GM20000 (cell line): Measurements from ENCODE around the gene SPECC1L.

Experiments
- DNase-seq: peaks from one replicate; pipeline ENCODE4 v3.0.0; 2012; ENCODE audit warnings: low spot score
- TF ChIP-seq, protein P1 (sequence below): IDR thresholded peaks from 2 replicates; pipeline ENCODE4 v1.5.1; 2012; ENCODE audit warnings: mild to moderate bottlenecking, control low read depth; ENCODE audit errors: extremely low read depth, missing control alignments

SPECC1L gene

DNA sequence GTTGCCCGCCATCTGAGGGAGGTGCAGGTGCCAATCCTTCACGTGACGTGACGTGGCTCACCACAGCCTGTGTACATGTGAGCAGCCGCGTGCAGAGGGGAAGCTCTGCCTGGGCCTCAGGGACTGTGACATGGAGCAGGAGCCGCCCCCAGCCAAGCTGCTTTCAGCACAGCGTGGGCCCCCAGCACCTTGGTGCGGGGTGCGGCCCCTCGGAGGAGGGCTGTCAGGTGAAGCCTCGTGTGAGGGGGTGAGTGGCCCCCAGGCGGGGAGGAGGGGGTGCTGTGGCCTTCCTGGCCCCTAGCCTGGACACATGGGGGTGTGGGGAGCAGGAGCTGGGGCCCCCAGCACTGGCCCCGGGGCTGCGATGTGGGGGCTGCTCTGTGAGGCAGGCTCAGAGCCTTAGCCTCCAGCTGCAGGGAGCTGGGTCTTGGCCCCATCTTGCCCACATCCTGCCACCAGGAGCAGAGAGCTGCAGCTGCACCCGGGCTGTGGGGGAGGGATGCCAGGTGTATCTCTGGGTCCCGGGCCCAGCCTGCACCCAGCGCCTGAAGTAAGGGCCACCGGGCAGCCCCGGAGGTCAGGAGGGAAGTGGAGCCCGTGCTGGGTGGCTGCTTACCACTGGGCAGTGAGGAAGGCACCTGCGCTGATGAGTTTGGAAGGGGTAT, 157.0 kb downstream of the SPECC1L start, which contains the start of gene ADORA2A:
ADORA2A (plus strand) TSS at position 100 of the 665 bp plus-strand sequence. CDS start 5,806 bp downstream, outside the sequence.
- peak; percentile 76 for DNase-seq

GRCh38 chr22:24428751-24429410, 158.2 kb downstream of the SPECC1L start:
- DNase-seq = no peak
- TF ChIP-seq, protein P1, sequence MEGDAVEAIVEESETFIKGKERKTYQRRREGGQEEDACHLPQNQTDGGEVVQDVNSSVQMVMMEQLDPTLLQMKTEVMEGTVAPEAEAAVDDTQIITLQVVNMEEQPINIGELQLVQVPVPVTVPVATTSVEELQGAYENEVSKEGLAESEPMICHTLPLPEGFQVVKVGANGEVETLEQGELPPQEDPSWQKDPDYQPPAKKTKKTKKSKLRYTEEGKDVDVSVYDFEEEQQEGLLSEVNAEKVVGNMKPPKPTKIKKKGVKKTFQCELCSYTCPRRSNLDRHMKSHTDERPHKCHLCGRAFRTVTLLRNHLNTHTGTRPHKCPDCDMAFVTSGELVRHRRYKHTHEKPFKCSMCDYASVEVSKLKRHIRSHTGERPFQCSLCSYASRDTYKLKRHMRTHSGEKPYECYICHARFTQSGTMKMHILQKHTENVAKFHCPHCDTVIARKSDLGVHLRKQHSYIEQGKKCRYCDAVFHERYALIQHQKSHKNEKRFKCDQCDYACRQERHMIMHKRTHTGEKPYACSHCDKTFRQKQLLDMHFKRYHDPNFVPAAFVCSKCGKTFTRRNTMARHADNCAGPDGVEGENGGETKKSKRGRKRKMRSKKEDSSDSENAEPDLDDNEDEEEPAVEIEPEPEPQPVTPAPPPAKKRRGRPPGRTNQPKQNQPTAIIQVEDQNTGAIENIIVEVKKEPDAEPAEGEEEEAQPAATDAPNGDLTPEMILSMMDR = no peak

More for the DNA sequence above, 157.0 kb downstream of the SPECC1L start, which contains the start of gene ADORA2A:
- TF ChIP-seq, protein P1 = no peak

GRCh38 chr22:24429411-24430365, 159.1 kb downstream of the SPECC1L start:
- peak; percentile 81 for DNase-seq
- TF ChIP-seq, protein P1 = no peak

GRCh38 chr22:24430431-24431308, 160.0 kb downstream of the SPECC1L start:
- no peak for DNase-seq
- TF ChIP-seq, protein P1 = no peak

- TF ChIP-seq, protein P1 = no peak
Measured at GRCh38 chr22:24431309-24432034, 160.8 kb downstream of the SPECC1L start.

More at GRCh38 chr22:24431309-24432034, 160.8 kb downstream of the SPECC1L start:
- no peak for DNase-seq
